ENCODE results near the gene ID2.

Gene ID2

GRCh38 chr2:8656160-8656641, 25.7 kb upstream of the ID2 start:
- H3K27ac ChIP-seq, result no peak overlapping the region

GRCh38 chr2:8656811-8657210, 25.0 kb upstream of the ID2 start:
- TF ChIP-seq CTCF (IDR thresholded peaks at IDR 0.05) (no peak), ZFX (IDR thresholded peaks at IDR 0.05; ENCODE audit: borderline replicate concordance) (no peak)
- H3K27ac ChIP-seq, result no peak overlapping the region

More at GRCh38 chr2:8656160-8656641, 25.7 kb upstream of the ID2 start:
- TF ChIP-seq CTCF (IDR thresholded peaks at IDR 0.05) (no peak), ZFX (IDR thresholded peaks at IDR 0.05; ENCODE audit: borderline replicate concordance) (no peak)

- TF ChIP-seq CTCF (IDR thresholded peaks at IDR 0.05), result no peak
- no peak for TF ChIP-seq ZFX (IDR thresholded peaks at IDR 0.05; ENCODE audit: borderline replicate concordance)
- no peak overlapping the region for H3K27ac ChIP-seq
These were observed 24.3 kb upstream of the ID2 start for GRCh38 chr2:8657423-8658062.

GRCh38 chr2:8658064-8658862, 23.6 kb upstream of the ID2 start:
- no peak for TF ChIP-seq ZFX (IDR thresholded peaks at IDR 0.05; ENCODE audit: borderline replicate concordance)
- TF ChIP-seq CTCF (IDR thresholded peaks at IDR 0.05), result no peak
- no peak overlapping the region for H3K27ac ChIP-seq

DNA sequence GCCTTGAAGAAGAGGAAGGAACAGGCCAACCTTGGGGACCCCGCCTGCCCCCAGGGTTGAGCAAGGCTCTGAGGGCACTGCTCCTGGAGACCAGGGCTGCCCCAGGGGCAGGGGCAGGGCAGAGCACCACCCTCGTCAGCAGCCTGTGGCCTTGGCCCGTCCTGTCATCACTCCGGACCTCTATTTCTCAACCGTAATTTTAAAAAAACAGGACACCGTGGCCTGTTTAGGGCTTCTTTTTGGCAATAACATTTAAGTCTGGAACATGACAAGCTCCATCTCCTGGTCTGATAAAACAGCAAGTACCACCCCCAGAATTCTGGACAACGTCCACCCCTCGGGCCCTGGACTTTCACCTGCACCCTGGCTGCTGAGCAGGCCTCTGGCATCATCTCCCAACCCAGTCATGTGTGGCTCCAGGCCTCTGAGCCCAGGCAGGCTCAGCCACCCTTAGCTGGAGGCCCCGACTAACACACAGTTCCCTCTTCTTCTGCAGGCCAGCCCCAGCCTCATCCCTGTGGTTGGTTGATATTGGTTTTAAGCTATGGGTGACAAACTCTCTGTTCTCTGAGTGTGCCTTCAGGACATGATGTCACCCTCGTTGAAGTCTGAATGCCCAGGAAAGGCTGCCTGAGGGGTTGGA, 22.6 kb upstream of the ID2 start:
- no peak overlapping the region for H3K27ac ChIP-seq

GRCh38 chr2:8659735-8660492, 21.9 kb upstream of the ID2 start:
- TF ChIP-seq ZFX (IDR thresholded peaks at IDR 0.05; ENCODE audit: borderline replicate concordance) (no peak), CTCF (IDR thresholded peaks at IDR 0.05) (no peak)
- no peak overlapping the region for H3K27ac ChIP-seq

More for the DNA sequence above, 22.6 kb upstream of the ID2 start:
- TF ChIP-seq ZFX (IDR thresholded peaks at IDR 0.05; ENCODE audit: borderline replicate concordance), result no peak
- TF ChIP-seq CTCF (IDR thresholded peaks at IDR 0.05), result no peak

Data from 22Rv1 (cell line).